ENCODE results near the gene OSBPL9. TPM values are rescaled to one million over a fixed set of nuclear protein-coding genes. Genes with fewer than 3 reads are reported as not detected.

Gene OSBPL9
- polyA plus RNA-seq, 1 experiment, result 69.6 TPM

DNA sequence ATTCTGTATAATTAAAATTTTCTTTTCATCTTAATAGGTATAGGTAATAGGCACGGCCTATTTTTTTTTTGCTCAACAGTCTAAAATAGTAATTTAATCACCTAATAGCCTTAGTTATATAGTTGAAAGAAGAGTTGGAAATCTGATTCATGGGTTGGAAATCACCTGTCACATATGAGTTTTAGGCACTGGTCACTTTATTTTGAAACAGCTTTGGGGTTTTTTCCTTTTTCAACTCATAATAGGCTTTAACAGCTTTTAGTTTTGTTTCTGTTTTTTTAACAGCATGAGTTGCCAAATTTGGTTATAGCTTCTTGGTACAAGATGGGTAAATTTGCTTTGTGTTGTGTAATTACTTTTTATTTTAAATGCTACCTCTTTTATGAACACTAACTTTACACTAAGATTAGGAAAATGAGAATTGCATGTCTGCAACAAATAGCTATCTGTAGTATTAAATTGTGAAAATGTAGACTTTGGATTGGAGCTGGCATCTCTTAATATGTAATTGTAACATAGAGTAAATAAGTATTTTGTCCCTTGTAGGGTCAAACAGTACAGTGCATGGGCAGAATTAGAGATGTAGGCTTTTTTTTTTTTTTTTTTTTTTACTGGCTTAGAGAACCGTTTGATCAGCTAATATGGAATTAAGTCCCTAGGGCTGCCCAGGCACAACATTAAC, 109.8 kb downstream of the OSBPL9 start:
- ChIA-PET CTCF (interaction anchor here (0.5 kb wide), 1 partner anchor 485 kb away, joined by 3 read pairs; no protein-coding TSS in a partner anchor), POLR2A (interaction anchor here (0.6 kb wide), 3 partner anchors 117 to 154 kb away, joined by 6 to 9 read pairs (median 7); no protein-coding TSS in a partner anchor)
- Histone ChIP-seq H3K9me3 (ENCODE audit: control insufficient read depth, insufficient read depth, low read length) (no peaks in the 10 kb centered on the region; the same call in 1 of the 2 replicates), H3K27ac (ENCODE audit: low read depth, low read length) (no peak overlapping the region), H3K27me3 (ENCODE audit: control insufficient read depth, insufficient read depth, low read length) (no peaks in the 10 kb centered on the region), H3K4me3 (ENCODE audit: low read depth, low read length) (no peak overlapping the region)
- TF ChIP-seq, protein P1, sequence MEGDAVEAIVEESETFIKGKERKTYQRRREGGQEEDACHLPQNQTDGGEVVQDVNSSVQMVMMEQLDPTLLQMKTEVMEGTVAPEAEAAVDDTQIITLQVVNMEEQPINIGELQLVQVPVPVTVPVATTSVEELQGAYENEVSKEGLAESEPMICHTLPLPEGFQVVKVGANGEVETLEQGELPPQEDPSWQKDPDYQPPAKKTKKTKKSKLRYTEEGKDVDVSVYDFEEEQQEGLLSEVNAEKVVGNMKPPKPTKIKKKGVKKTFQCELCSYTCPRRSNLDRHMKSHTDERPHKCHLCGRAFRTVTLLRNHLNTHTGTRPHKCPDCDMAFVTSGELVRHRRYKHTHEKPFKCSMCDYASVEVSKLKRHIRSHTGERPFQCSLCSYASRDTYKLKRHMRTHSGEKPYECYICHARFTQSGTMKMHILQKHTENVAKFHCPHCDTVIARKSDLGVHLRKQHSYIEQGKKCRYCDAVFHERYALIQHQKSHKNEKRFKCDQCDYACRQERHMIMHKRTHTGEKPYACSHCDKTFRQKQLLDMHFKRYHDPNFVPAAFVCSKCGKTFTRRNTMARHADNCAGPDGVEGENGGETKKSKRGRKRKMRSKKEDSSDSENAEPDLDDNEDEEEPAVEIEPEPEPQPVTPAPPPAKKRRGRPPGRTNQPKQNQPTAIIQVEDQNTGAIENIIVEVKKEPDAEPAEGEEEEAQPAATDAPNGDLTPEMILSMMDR (IDR thresholded peaks at IDR 0.05; ENCODE audit: low read depth, low read length), result no peak
- DNase-seq (ENCODE audit: low read depth, low spot score), result no peak

DNA sequence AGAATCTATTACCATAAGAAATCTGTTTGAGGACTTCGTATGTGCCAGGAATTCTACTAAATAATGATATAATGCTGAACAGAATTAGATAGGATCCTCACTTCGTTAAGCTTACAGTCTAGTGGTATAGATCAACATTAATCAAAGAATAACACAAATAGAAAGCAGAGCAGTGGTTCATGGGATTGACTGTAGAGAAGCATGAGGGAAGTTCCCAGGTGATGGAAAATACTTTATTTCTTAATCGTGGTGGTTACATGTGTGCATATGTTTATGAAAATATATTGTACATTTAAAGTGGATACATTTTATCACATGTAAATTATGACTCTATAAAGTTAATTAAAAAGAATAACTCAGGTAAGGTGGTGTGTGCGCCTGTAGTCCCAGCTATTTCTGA, 110.5 kb downstream of the OSBPL9 start:
- ChIA-PET POLR2A (interaction anchor here (0.6 kb wide), 2 partner anchors 118 to 149 kb away, joined by 7 to 9 read pairs; no protein-coding TSS in a partner anchor), CTCF (interaction anchor here (0.5 kb wide), 1 partner anchor 485 kb away, joined by 3 read pairs; no protein-coding TSS in a partner anchor)
- Histone ChIP-seq H3K9me3 (ENCODE audit: control insufficient read depth, insufficient read depth, low read length) (no peaks in the 10 kb centered on the region; the same call in 1 of the 2 replicates), H3K4me3 (ENCODE audit: low read depth, low read length) (no peak overlapping the region), H3K27me3 (ENCODE audit: control insufficient read depth, insufficient read depth, low read length) (no peaks in the 10 kb centered on the region), H3K27ac (ENCODE audit: low read depth, low read length) (no peak overlapping the region)
- no peak for DNase-seq (ENCODE audit: low read depth, low spot score)
- TF ChIP-seq, protein P1 (IDR thresholded peaks at IDR 0.05; ENCODE audit: low read depth, low read length), result no peak

DNA sequence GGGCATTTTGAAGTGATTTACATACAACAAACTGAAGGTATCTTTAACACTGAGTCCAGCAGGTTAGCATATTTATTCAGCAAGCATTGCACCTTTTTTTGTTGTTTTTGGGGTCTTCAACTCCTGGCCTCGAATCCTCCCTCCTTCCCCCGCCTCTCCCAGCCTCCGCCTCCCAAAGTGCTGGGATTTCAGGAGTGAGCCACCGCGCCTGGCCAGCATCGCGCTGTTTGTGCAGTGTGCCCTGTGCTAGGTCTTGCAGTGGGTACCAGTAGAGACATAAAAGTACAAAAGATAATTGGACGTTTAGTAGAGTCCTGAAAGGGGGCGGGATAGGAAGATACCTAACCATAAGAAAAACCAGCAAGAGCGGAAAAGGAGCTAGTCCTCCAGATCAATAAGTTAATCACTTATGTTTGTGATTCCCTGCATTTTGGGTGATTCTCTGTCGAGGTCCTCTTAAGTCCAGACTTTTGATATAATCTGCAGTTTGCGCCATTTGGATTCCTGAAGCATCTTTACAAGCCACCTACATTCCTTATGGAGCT, 111.8 kb downstream of the OSBPL9 start:
- ChIA-PET POLR2A (interaction anchor here (1.0 kb wide), 1 partner anchor 104 kb away, joined by 3 read pairs; no protein-coding TSS in a partner anchor), CTCF (interaction anchor here (0.6 to 0.9 kb wide), 2 partner anchors 10 to 71 kb away, joined by 3 to 4 read pairs; no protein-coding TSS in a partner anchor)
- no peaks in the 10 kb centered on the region for H3K27me3 ChIP-seq (ENCODE audit: control insufficient read depth, insufficient read depth, low read length)
- TF ChIP-seq, protein P1 (IDR thresholded peaks at IDR 0.05; ENCODE audit: low read depth, low read length), result no peak
- H3K4me3 ChIP-seq (ENCODE audit: low read depth, low read length), result peak overlapping the region; percentile 75
- no peaks in the 10 kb centered on the region; the same call in 1 of the 2 replicates for H3K9me3 ChIP-seq (ENCODE audit: control insufficient read depth, insufficient read depth, low read length)
- H3K27ac ChIP-seq (ENCODE audit: low read depth, low read length), result no peak overlapping the region
- DNase-seq (ENCODE audit: low read depth, low spot score), result no peak

DNA sequence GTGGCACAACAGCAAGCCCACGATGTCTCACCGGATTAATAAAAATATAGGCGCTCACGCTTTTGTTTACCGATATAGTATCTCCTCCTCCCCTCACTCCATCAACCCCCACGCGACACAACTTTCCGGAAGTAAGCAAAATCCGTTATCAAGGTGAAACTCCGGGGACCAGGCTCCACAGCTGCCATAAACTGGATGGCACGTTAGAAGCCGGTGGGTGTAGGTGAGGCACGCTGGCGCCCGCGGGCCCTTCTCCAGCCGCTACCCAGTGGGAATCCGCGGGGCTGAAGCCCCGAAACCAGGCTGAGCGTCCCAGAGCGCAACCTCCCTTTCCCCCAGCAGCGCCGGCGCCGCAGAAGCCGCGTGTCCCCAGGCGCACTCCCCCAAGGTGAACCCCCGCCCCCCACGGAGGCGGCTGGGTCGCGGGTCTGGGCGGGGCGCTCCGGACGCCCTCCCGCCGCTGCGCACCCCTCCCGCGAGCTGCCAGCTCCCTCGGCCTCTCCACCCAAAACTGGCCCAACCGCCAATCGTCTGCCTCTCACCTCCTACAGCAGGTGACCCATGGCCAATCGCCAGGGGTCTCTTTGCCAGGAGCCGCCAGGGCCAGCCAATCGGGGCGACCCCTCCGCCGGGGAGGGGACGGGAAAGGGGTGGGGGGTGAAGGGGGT, 112.4 kb downstream of the OSBPL9 start:
- ChIA-PET POLR2A (interaction anchor here (1.0 kb wide), 1 partner anchor 105 kb away, joined by 3 read pairs; no protein-coding TSS in a partner anchor), CTCF (interaction anchor here (0.9 kb wide), 1 partner anchor 10 kb away, joined by 4 read pairs; no protein-coding TSS in a partner anchor)
- Histone ChIP-seq H3K27ac (ENCODE audit: low read depth, low read length) (peak overlapping the region; percentile 21), H3K9me3 (ENCODE audit: control insufficient read depth, insufficient read depth, low read length) (no peaks in the 10 kb centered on the region; the same call in 1 of the 2 replicates), H3K27me3 (ENCODE audit: control insufficient read depth, insufficient read depth, low read length) (no peaks in the 10 kb centered on the region), H3K4me3 (ENCODE audit: low read depth, low read length) (peak overlapping the region; percentile 75)
- TF ChIP-seq, protein P1 (IDR thresholded peaks at IDR 0.05; ENCODE audit: low read depth, low read length), result no peak
- DNase-seq (ENCODE audit: low read depth, low spot score), result peak; percentile 58
